ENCODE measurements around the gene TNNT3.

- TF ChIP-seq SP1 (IDR thresholded peaks at IDR 0.05) (no peak), ZNF384 (IDR thresholded peaks at IDR 0.05) (no peak), ELF4 (IDR thresholded peaks at IDR 0.05) (no peak), SUZ12 (IDR thresholded peaks at IDR 0.05) (no peak), BHLHE40 (IDR thresholded peaks at IDR 0.05; ENCODE audit: borderline replicate concordance) (no peak), FOXM1 (IDR thresholded peaks at IDR 0.05; ENCODE audit: borderline replicate concordance) (no peak), FOXK2 (IDR thresholded peaks at IDR 0.05) (no peak), NFRKB (IDR thresholded peaks at IDR 0.05) (no peak), TARDBP (IDR thresholded peaks at IDR 0.05) (no peak), PKNOX1 (IDR thresholded peaks at IDR 0.05) (no peak)
These were observed 45.5 kb downstream of the TNNT3 start for GRCh38 chr11:1964955-1965354.

All from HEK293T (cell line).